Measurements from ENCODE around the gene ELOA.

GRCh38 chr1:23799570-23800399, 56.5 kb downstream of the ELOA start:
- no peak for TF ChIP-seq RAD21 (IDR thresholded peaks at IDR 0.05; ENCODE audit: low read depth)
- no peak for TF ChIP-seq YY1 (IDR thresholded peaks at IDR 0.05; ENCODE audit: low read depth)
- TF ChIP-seq, protein P1, sequence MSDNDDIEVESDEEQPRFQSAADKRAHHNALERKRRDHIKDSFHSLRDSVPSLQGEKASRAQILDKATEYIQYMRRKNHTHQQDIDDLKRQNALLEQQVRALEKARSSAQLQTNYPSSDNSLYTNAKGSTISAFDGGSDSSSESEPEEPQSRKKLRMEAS (IDR thresholded peaks at IDR 0.05), result no peak
- TF ChIP-seq EP300 (IDR thresholded peaks at IDR 0.05; ENCODE audit: borderline replicate concordance), result no peak
- no peak for TF ChIP-seq CEBPB (IDR thresholded peaks at IDR 0.05)
- TF ChIP-seq, protein P2, sequence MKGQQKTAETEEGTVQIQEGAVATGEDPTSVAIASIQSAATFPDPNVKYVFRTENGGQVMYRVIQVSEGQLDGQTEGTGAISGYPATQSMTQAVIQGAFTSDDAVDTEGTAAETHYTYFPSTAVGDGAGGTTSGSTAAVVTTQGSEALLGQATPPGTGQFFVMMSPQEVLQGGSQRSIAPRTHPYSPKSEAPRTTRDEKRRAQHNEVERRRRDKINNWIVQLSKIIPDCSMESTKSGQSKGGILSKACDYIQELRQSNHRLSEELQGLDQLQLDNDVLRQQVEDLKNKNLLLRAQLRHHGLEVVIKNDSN (IDR thresholded peaks at IDR 0.05), result peak; percentile 73
- TF ChIP-seq TAF1 (IDR thresholded peaks at IDR 0.05; ENCODE audit: low read depth), result no peak
- TF ChIP-seq, protein P3, sequence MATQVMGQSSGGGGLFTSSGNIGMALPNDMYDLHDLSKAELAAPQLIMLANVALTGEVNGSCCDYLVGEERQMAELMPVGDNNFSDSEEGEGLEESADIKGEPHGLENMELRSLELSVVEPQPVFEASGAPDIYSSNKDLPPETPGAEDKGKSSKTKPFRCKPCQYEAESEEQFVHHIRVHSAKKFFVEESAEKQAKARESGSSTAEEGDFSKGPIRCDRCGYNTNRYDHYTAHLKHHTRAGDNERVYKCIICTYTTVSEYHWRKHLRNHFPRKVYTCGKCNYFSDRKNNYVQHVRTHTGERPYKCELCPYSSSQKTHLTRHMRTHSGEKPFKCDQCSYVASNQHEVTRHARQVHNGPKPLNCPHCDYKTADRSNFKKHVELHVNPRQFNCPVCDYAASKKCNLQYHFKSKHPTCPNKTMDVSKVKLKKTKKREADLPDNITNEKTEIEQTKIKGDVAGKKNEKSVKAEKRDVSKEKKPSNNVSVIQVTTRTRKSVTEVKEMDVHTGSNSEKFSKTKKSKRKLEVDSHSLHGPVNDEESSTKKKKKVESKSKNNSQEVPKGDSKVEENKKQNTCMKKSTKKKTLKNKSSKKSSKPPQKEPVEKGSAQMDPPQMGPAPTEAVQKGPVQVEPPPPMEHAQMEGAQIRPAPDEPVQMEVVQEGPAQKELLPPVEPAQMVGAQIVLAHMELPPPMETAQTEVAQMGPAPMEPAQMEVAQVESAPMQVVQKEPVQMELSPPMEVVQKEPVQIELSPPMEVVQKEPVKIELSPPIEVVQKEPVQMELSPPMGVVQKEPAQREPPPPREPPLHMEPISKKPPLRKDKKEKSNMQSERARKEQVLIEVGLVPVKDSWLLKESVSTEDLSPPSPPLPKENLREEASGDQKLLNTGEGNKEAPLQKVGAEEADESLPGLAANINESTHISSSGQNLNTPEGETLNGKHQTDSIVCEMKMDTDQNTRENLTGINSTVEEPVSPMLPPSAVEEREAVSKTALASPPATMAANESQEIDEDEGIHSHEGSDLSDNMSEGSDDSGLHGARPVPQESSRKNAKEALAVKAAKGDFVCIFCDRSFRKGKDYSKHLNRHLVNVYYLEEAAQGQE (IDR thresholded peaks at IDR 0.05; ENCODE audit: low read depth), result no peak
- no peak for TF ChIP-seq TCF12 (IDR thresholded peaks at IDR 0.05; ENCODE audit: low read depth)
- peak; percentile 46; the same call in 1 of the 2 replicates for TF ChIP-seq EGR1 (IDR thresholded peaks at IDR 0.05)
